Sciatic nerve (tissue), 2 donors: ENCODE measurements around the gene COL9A3. TPM values are rescaled to one million over a fixed set of nuclear protein-coding genes. Genes with fewer than 3 reads are reported as not detected.
A peak's percentile ranks its signal among the peaks of the same experiment; 100 is the strongest.
"Not testable (repeated sequence)": the region's sequence is repeated elsewhere in the genome, so short reads cannot be mapped to it uniquely, and the experiment has no call there.

ENCODE experiments used
- ATAC-seq: fragments of 200-7000 bp; cut with Tn5 transposase; one replicate; pipeline ENCODE4 v1.9.1; 2020; ENCODE audit warnings: mild to moderate bottlenecking, moderate library complexity
- DNase-seq: peaks from one replicate; pipeline ENCODE4 v3.0.0-alpha.2; 2020; ENCODE audit warnings: low spot score
- intact Hi-C: fragments of 100-400 bp; cut with DNase I; formaldehyde crosslinking; loops from one replicate; pipeline ENCODE4 v1.14.2; 2022
- total RNA-seq: library from RNA; stranded (reverse); fragmentation: NEBNext Ultra II Directional; extraction: Animal tissue kit (Norgen Biotek cat#: 25700); gene quantifications from one replicate; pipeline ENCODE4 v1.2.1, GENCODE V29; 2021
- donor health status: DM: no; HTN: no; CAD: no.
- donor health status: DM: no; HTN: no; CAD: no.

The COL9A3 gene
- total RNA-seq, 1 donor from 2014 or later, result 69.6 TPM

- ATAC-seq (peak; percentile 97), DNase-seq (peak; percentile 95)
- intact Hi-C loops, result no loop called here
These were observed 45.0 kb downstream of the COL9A3 start, which contains the start of gene TCFL5 for GRCh38 chr20:62861726-62862336. TCFL5 (minus strand) TSS chr20:62861822; CDS start chr20:62861670, 152 bp downstream.

GRCh38 chr20:62864207-62864606 is 47.4 kb downstream of the COL9A3 start:
- intact Hi-C loops, result no loop called here
- ATAC-seq (no peak), DNase-seq (no peak)

- DNase-seq (no peak), ATAC-seq (no peak)
- intact Hi-C loops, result no loop called here
These were observed 55.5 kb downstream of the COL9A3 start for GRCh38 chr20:62872184-62872847.

- DNase-seq (no peak), ATAC-seq (no peak)
- intact Hi-C loops, result no loop called here
These were observed 56.0 kb downstream of the COL9A3 start for GRCh38 chr20:62872862-62873261.

GRCh38 chr20:62873280-62873679 is 56.4 kb downstream of the COL9A3 start:
- intact Hi-C loops, result no loop called here
- no peak for ATAC-seq
- DNase-seq, result no peak

- DNase-seq, result peak; percentile 81
- ATAC-seq, intact Hi-C loops: not testable (repeated sequence)
These were observed 56.8 kb downstream of the COL9A3 start for GRCh38 chr20:62873681-62874031.

GRCh38 chr20:62874964-62875344 is 58.1 kb downstream of the COL9A3 start:
- no peak for DNase-seq
- ATAC-seq, result no peak

GRCh38 chr20:62875419-62876361 is 58.8 kb downstream of the COL9A3 start:
- ATAC-seq (peak; percentile 88), DNase-seq (peak; percentile 79)
- intact Hi-C loops, result no loop called here

More at GRCh38 chr20:62874964-62875344, 58.1 kb downstream of the COL9A3 start:
- intact Hi-C loops, result no loop called here

- DNase-seq, result no peak
- peak; percentile 8 for ATAC-seq
- intact Hi-C loops, result no loop called here
These were observed 59.7 kb downstream of the COL9A3 start for GRCh38 chr20:62876501-62876901.

- intact Hi-C loops, result no loop called here
- peak; percentile 84 for DNase-seq
These were observed 60.3 kb downstream of the COL9A3 start for GRCh38 chr20:62876902-62877816.

GRCh38 chr20:62878244-62879038 is 61.6 kb downstream of the COL9A3 start:
- no peak for DNase-seq
- intact Hi-C loops, result no loop called here
- ATAC-seq, result no peak

More at GRCh38 chr20:62876902-62877816, 60.3 kb downstream of the COL9A3 start:
- peak; percentile 89 for ATAC-seq

- ATAC-seq (no peak), DNase-seq (no peak)
- intact Hi-C loops, result no loop called here
These were observed 62.7 kb downstream of the COL9A3 start for GRCh38 chr20:62879275-62880146.

- ATAC-seq, result no peak
- no peak for DNase-seq
- intact Hi-C loops, result no loop called here
These were observed 63.5 kb downstream of the COL9A3 start for GRCh38 chr20:62880147-62880934.

- ATAC-seq, result no peak
- intact Hi-C loops, result no loop called here
- DNase-seq, result no peak
These were observed 64.2 kb downstream of the COL9A3 start for GRCh38 chr20:62880935-62881661.

- no peak for DNase-seq
These were observed 65.0 kb downstream of the COL9A3 start for GRCh38 chr20:62881662-62882395.

More at GRCh38 chr20:62881662-62882395, 65.0 kb downstream of the COL9A3 start:
- intact Hi-C loops, result no loop called here
- ATAC-seq, result no peak
